GM12878 (cell line): ENCODE results near the gene SEMG1. TPM values are rescaled to one million over a fixed set of nuclear protein-coding genes. Genes with fewer than 3 reads are reported as not detected.

Experiments used
- ATAC-seq: fragments of 200-7000 bp; cut with Tn5 transposase; 3 replicates; pipeline ENCODE4 v1.9.1; 2020; ENCODE audit warnings: mild to moderate bottlenecking, moderate library complexity
- BruUV-seq: library from RNA; stranded (reverse); fragments of 400-500 nt; replicated peaks from 2 replicates; lab custom pipeline; 2021; lab: Mats Ljungman, UMichigan
- CTCF ChIA-PET: fragments of 300-600 bp; sonication (Branson Sonifier 250); formaldehyde crosslinking; extraction: SDS; loops from one replicate; lab custom pipeline; 2021; ENCODE audit warnings: inconsistent platforms; lab: Yijun Ruan, JAX
- POLR2A ChIA-PET: fragments of 350-600 bp; formaldehyde crosslinking; extraction: SDS; loops from one replicate; lab custom pipeline; 2021; ENCODE audit warnings: inconsistent platforms; lab: Charles Lee
- RAD21 ChIA-PET: fragments of 300-600 bp; sonication (Branson Sonifier 250); formaldehyde crosslinking; loops from one replicate; lab custom pipeline; 2023; ENCODE audit warnings: antibody characterized with exemption; ENCODE audit not compliant: unreplicated experiment; lab: Charles Lee
- SMC1A ChIA-PET: fragments of 300-600 bp; sonication (Branson Sonifier 250); formaldehyde crosslinking; loops from one replicate; lab custom pipeline; 2023; ENCODE audit not compliant: unreplicated experiment, uncharacterized antibody; lab: Charles Lee
- DNase-seq: peaks from one replicate; pipeline ENCODE4 v3.0.0-alpha.2; 2011; ENCODE audit warnings: low read depth, low spot score
- FAIRE-seq: peaks from 3 replicates; lab custom pipeline; 2011; peaks lifted over from hg19 to GRCh38; lab: Jason Lieb, UNC
- H2AFZ ChIP-seq: 2 replicates; pipeline ENCODE4 v1.6.0; 2011; ENCODE audit warnings: low read depth, low read length, control low read depth; ENCODE audit not compliant: control insufficient read depth
- H3K27ac ChIP-seq: 2 replicates; pipeline ENCODE4 v1.5.1; 2011; ENCODE audit warnings: control low read depth; ENCODE audit not compliant: control insufficient read depth, insufficient read depth
- H3K27me3 ChIP-seq, 2 experiments: replicated peaks in 1 of 2; 2 replicates each; pipeline versions ENCODE4 v1.6.0 to v1.6.1; 2011; ENCODE audit warnings: low read length in 1 of 2; ENCODE audit not compliant: control insufficient read depth in 2 of 2, insufficient read depth in 2 of 2
- H3K36me3 ChIP-seq, 2 experiments: 2 replicates each; pipeline ENCODE4 v1.5.1; 2011; ENCODE audit warnings: low read length in 1 of 2; ENCODE audit not compliant: control insufficient read depth in 2 of 2, insufficient read depth in 2 of 2
- H3K4me1 ChIP-seq: 2 replicates; pipeline ENCODE4 v1.6.1; 2011; ENCODE audit warnings: mild to moderate bottlenecking, low read length, moderate library complexity, mixed read lengths; ENCODE audit not compliant: control insufficient read depth, insufficient read depth
- H3K4me2 ChIP-seq: 2 replicates; pipeline ENCODE4 v1.6.0; 2011; ENCODE audit warnings: control low read depth; ENCODE audit not compliant: control insufficient read depth, insufficient read depth
- H3K4me3 ChIP-seq: fragments of 200-600 bp; sonication (generic); 2 replicates; pipeline ENCODE4 v1.5.1; 2016
- H3K79me2 ChIP-seq: 2 replicates; pipeline ENCODE4 v1.6.0; 2011; ENCODE audit warnings: low read length; ENCODE audit not compliant: control insufficient read depth, insufficient read depth
- H3K9ac ChIP-seq: 2 replicates; pipeline ENCODE4 v1.8.0; 2011; ENCODE audit warnings: low read length, control low read depth, mixed read lengths; ENCODE audit not compliant: control insufficient read depth, insufficient read depth
- H3K9me3 ChIP-seq: replicated peaks from 3 replicates; pipeline ENCODE4 v1.5.1; 2011; ENCODE audit warnings: mild to moderate bottlenecking, low read length; ENCODE audit not compliant: control insufficient read depth, insufficient read depth
- H4K20me1 ChIP-seq: 2 replicates; pipeline ENCODE4 v1.6.0; 2011; ENCODE audit not compliant: control insufficient read depth, insufficient read depth
- CEBPB ChIP-seq, 2 experiments: fragments of 150-350 bp in 1 of 2; IDR thresholded peaks; 2 replicates each; pipeline ENCODE4 v1.6.1; 2012 to 2014; ENCODE audit warnings: low read depth in 2 of 2, low read length in 2 of 2, borderline replicate concordance in 1 of 2, inconsistent platforms in 1 of 2
- GABPA ChIP-seq: IDR thresholded peaks from 2 replicates; pipeline ENCODE4 v1.6.1; 2014; ENCODE audit warnings: antibody characterized with exemption, low read depth, mild to moderate bottlenecking, inconsistent platforms
- IRF5 ChIP-seq: fragments of 450-650 bp; IDR thresholded peaks from 2 replicates; pipeline ENCODE4 v1.6.1; 2017; ENCODE audit warnings: borderline replicate concordance
- MYB ChIP-seq: fragments of 150-350 bp; IDR thresholded peaks from 2 replicates; pipeline ENCODE4 v1.6.1; 2014; ENCODE audit warnings: mild to moderate bottlenecking, low read depth, low read length, borderline replicate concordance
- WGBS: methylation state at CpG from one replicate; pipeline ENCODE4 v1.1.6; 2016; ENCODE audit warnings: low lambda C conversion rate; ENCODE audit not compliant: insufficient replicate concordance, insufficient coverage; ENCODE audit errors: missing lambda C conversion rate; 5-methylcytosine and 5-hydroxymethylcytosine counted together
- in situ Hi-C: fragments of 300-500 bp; cut with MboI; formaldehyde crosslinking; loops from 9 replicates; pipeline ENCODE4 v1.14.3; 2018; ENCODE audit warnings: mixed read lengths
- intact Hi-C: fragments of 100-400 bp; cut with micrococcal nuclease; formaldehyde crosslinking; loops from one replicate; pipeline ENCODE4 v1.14.2; 2022; ENCODE audit not compliant: unreplicated experiment
- polyA plus RNA-seq, 11 experiments: library from polyadenylated mRNA; depleted of rRNA in 4 of 11; unstranded in 6 of 11; stranded (reverse) in 5 of 11; fragments of >200 nt; fragmentation: Nextera tagmentation in 4 of 11; fragmentation: Illumina TruSeq in 1 of 11; extraction: Ambion mirVana in 4 of 11; extraction: Trizol in 1 of 11; gene quantifications; 1 replicate in 1 of 11; 2 replicates in 10 of 11; pipeline versions ENCODE4 v1.2.1 to v1.2.3, GENCODE V29; 2011 to 2016; ENCODE audit warnings: inconsistent platforms in 2 of 11, missing spikeins in 2 of 11, low read depth in 1 of 11
- total RNA-seq, 4 experiments: library from RNA; depleted of rRNA in 3 of 4; stranded (reverse); fragments of >200 nt in 3 of 4; fragmentation: Illumina TruSeq in 1 of 4; extraction: Trizol in 1 of 4; gene quantifications; 2 replicates each; pipeline versions ENCODE4 v1.2.1 to v1.2.3, GENCODE V29; 2013 to 2021

SEMG1 gene
- total and polyA plus RNA-seq, 10 of the 15 experiments (the other 5 are each of a cell fraction or from before 2014, with no cell fraction given): not detected

GRCh38 chr20:45174434-45175364, 32.1 kb upstream of the SEMG1 start, which contains the start of gene PI3:
PI3 (plus strand) TSS chr20:45174902; CDS start chr20:45174923, 21 bp downstream.
- ChIA-PET RAD21 (no interaction called here), CTCF (no interaction called here), POLR2A (no interaction called here), SMC1A (interaction anchor here (0.5 to 0.8 kb wide), 2 partner anchors 28 to 438 kb away, joined by 3 read pairs; no protein-coding TSS in a partner anchor)
- no peaks in the 10 kb centered on the region for H4K20me1 ChIP-seq
- no peak for FAIRE-seq
- no peaks in the 10 kb centered on the region for H3K9me3 ChIP-seq
- no peak within 1 kb of the TSS for H2AFZ ChIP-seq
- H3K4me2 ChIP-seq: no peak within 1 kb of the TSS
- no peak within 1 kb of the TSS for H3K9ac ChIP-seq
- no peak for DNase-seq
- H3K27ac ChIP-seq: no peak within 1 kb of the TSS
- intact Hi-C loops (no loop called here), in situ Hi-C loops (no loop called here)
- H3K4me1 ChIP-seq: no peaks in the 10 kb centered on the region
- no peak within 1 kb of the TSS for H3K4me3 ChIP-seq
- H3K79me2 ChIP-seq: no peaks in the 10 kb centered on the region
- no TSS peak for BruUV-seq
- peaks cover 0 to 1% of the 10 kb centered on the region in 2 experiments; a peak in 3 of 4 replicates for H3K27me3 ChIP-seq
- WGBS: 14% methylated on average over 8 of the region's 8 CpGs
- H3K36me3 ChIP-seq: no peaks in the 10 kb centered on the region
- ATAC-seq: no peak
- TF ChIP-seq MYB: no peak
- TF ChIP-seq CEBPB (IDR thresholded peaks at IDR 0.05; ENCODE audit: borderline replicate concordance in 1 of 2, low read depth in 2 of 2, low read length in 2 of 2): no peak
- TF ChIP-seq IRF5: no peak
- no peak for TF ChIP-seq GABPA
